Ovary (tissue), 3 donors: ENCODE data around the gene GRID2.

Experiments
- CTCF ChIP-seq, 3 donors: fragments of 450-650 bp in 2 of 3; fragments of 200-600 bp in 1 of 3; IDR thresholded peaks; one replicate each; pipeline versions ENCODE4 v1.5.1 to v1.8.0; 2016 to 2022; ENCODE audit warnings: antibody characterized with exemption in 3 of 3, mild to moderate bottlenecking in 1 of 3
- EP300 ChIP-seq: sonication (generic); formaldehyde crosslinking; IDR thresholded peaks from one replicate; pipeline ENCODE4 v1.6.1; 2017; ENCODE audit warnings: antibody characterized with exemption
- POLR2A ChIP-seq: fragments of 450-650 bp; IDR thresholded peaks from one replicate; pipeline ENCODE4 v1.6.1; 2017; ENCODE audit warnings: antibody characterized with exemption, mild to moderate bottlenecking, moderate library complexity
- donor health status: DM: no; HTN: no; CAD: no.

DNA sequence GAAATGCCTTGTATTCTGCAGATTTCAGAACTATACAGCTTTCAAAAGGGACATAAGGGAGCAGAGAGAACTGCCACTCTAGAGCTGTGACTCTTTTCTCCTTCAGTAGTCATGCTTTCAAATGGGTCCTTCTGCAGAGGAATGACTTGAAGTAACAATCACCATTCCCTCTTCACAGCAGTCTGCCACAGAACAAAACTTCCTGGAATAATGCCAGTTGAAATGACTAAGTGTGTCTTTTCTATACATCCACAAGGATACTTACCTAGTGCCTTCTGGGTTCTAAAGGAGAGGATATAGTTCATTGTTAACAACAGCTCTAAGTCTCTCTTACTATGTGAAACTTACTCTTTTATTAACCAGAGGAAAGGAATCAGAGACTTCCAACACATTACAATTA lies 1009.4 kb downstream of the GRID2 start:
- TF ChIP-seq POLR2A = no peak
- TF ChIP-seq EP300 = no peak
- TF ChIP-seq CTCF (IDR thresholded peaks at IDR 0.05) = no peak
